Stimulated activated CD4-positive, alpha-beta T cell treated with anti-CD3 and anti-CD28 coated beads, Interleukin-12 subunit alpha, Interleukin-12 subunit beta, amount 100 ng/mL, for 48 hours (primary cell): ENCODE results near the gene ADAMTS12.
"Not testable (repeated sequence)": the region's sequence is repeated elsewhere in the genome, so short reads cannot be mapped to it uniquely, and the experiment has no call there.

Source experiments
- DNase-seq, 3 donors: peaks; one replicate each; pipeline ENCODE4 v3.0.0-alpha.2; 2020; ENCODE audit warnings: low read depth in 2 of 3, low spot score in 1 of 3

Gene ADAMTS12

GRCh38 chr5:33595303-33595702 lies 296.5 kb downstream of the ADAMTS12 start:
- DNase-seq, result no peak

- no peak for DNase-seq
These were observed 297.8 kb downstream of the ADAMTS12 start for GRCh38 chr5:33594006-33594405.

- no peak for DNase-seq
These were observed 299.5 kb downstream of the ADAMTS12 start for GRCh38 chr5:33592245-33592644.

- DNase-seq, result peak; percentile 15 to 26 (median 19)
These were observed 303.0 kb downstream of the ADAMTS12 start for GRCh38 chr5:33588654-33589372.

GRCh38 chr5:33583332-33583731 lies 308.5 kb downstream of the ADAMTS12 start:
- DNase-seq, result no peak

- no peak for DNase-seq
These were observed 309.4 kb downstream of the ADAMTS12 start for GRCh38 chr5:33582417-33582816.

- DNase-seq, result no peak
These were observed 312.0 kb downstream of the ADAMTS12 start for GRCh38 chr5:33579789-33580188.

- no peak for DNase-seq
These were observed 312.6 kb downstream of the ADAMTS12 start for GRCh38 chr5:33579152-33579551.

GRCh38 chr5:33576726-33577590 lies 314.8 kb downstream of the ADAMTS12 start:
- DNase-seq, result no peak

GRCh38 chr5:33565324-33565723 lies 326.5 kb downstream of the ADAMTS12 start:
- DNase-seq, result no peak

GRCh38 chr5:33563983-33564908 lies 327.5 kb downstream of the ADAMTS12 start:
- DNase-seq, result no peak

GRCh38 chr5:33563530-33563929 lies 328.3 kb downstream of the ADAMTS12 start:
- DNase-seq, result no peak

GRCh38 chr5:33558489-33558888 lies 333.3 kb downstream of the ADAMTS12 start:
- no peak for DNase-seq

- DNase-seq, result no peak
These were observed 334.2 kb downstream of the ADAMTS12 start for GRCh38 chr5:33557605-33558004.

GRCh38 chr5:33556330-33557328 lies 335.2 kb downstream of the ADAMTS12 start:
- DNase-seq, result no peak

GRCh38 chr5:33549982-33550567 lies 341.7 kb downstream of the ADAMTS12 start:
- no peak for DNase-seq

- DNase-seq, result not testable (repeated sequence)
These were observed 352.0 kb downstream of the ADAMTS12 start for GRCh38 chr5:33539790-33540189.

GRCh38 chr5:33539212-33539611 lies 352.6 kb downstream of the ADAMTS12 start:
- no peak for DNase-seq

GRCh38 chr5:33538201-33538600 lies 353.6 kb downstream of the ADAMTS12 start:
- DNase-seq, result no peak

GRCh38 chr5:33537240-33537639 lies 354.6 kb downstream of the ADAMTS12 start:
- no peak for DNase-seq
